Measurements from ENCODE around the gene TMEM59.
"Not testable (repeated sequence)": the region's sequence is repeated elsewhere in the genome, so short reads cannot be mapped to it uniquely, and the experiment has no call there.

The TMEM59 gene, protein sequence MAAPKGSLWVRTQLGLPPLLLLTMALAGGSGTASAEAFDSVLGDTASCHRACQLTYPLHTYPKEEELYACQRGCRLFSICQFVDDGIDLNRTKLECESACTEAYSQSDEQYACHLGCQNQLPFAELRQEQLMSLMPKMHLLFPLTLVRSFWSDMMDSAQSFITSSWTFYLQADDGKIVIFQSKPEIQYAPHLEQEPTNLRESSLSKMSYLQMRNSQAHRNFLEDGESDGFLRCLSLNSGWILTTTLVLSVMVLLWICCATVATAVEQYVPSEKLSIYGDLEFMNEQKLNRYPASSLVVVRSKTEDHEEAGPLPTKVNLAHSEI

DNA sequence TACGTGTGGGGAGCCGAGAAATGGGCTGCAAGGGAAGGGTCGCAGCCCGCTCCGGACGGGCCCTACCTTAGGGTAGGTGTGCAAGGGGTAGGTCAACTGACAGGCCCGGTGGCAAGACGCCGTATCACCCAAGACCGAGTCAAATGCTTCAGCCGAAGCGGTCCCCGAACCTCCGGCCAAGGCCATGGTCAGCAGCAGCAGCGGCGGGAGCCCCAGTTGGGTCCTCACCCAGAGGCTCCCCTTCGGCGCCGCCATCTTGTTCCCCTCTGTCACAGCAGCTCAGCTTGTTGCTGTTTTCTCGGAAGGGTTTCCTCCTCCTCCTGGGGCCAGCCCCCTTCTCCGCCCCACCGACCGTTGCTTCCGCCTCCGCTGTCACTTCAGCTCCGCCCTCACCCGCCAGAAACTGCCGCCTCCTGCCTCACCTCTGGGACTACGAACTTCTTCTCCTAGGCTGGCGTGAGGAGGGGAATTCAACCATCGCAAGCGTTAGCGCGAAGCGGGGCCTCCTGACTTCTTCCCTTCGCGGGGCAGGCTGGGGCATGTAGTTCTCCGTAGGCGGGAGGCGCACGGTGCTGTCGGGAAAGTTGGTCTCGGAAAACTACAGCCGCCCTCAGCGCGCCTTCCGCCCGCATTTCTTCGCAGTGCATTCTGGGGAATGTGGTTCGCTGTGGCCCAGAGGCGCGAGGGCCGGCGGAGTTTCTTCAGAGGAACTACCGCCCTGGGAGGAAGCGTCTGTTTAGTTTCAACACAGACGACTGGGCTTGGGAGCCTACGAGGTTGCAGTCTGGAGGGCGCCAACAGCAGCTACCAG is at the start of gene TMEM59, which contains the start of gene TCEANC2:
Gene TMEM59 (minus strand): TSS at position 271 of the 811 bp plus-strand sequence. CDS start 16 bp downstream, at position 255.
Gene TCEANC2 (plus strand): TSS at position 675 of the 811 bp plus-strand sequence. CDS start 815 bp downstream, outside the sequence.
- peak; percentile 96 for DNase-seq

DNA sequence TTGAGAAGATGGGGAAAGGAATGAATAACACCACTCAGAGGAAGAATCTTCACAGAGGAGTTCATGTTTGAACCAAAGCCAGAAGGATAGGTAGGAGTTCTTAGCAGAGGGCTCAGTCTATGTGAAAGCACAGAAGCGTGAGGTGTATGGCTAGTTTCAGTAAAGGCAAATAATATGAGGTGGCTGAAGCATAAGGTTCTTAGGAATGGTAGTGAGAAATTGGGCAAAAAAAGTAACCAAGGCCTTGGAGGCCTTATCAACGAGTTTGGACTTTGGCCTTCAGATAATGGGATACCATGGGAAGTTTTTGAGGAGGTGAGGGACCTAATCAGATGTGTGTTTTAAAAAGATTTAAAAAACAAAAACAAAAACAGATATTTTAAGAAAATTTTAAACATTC is 47.5 kb upstream of the TMEM59 start:
- DNase-seq, result no peak

DNA sequence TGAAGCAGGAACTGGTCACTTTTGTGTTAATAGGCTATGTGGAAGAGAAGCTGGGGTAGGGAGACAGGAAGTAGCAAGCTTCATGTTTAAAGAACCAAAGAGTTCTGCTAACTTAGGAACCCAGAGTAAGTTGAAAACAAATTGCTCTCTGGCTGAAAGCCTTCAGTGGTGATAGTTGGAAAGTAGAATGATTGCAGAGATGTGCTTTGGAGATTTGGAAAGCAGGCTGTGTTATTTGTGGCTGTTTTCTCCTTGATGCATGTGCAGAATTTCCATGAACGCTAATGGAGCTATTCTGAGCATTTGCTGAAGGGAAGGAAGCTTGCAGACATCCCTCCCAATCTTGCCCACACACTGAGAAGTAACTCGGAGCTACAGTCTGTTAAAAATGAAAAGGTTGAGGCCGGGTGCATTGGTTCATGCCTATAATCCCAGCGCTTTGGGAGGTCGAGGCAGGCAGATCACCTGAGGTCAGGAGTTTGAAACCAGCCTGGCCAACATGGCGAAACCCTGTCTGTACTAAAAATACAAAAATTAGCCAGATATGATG is 46.1 kb upstream of the TMEM59 start:
- no peak for DNase-seq

DNA sequence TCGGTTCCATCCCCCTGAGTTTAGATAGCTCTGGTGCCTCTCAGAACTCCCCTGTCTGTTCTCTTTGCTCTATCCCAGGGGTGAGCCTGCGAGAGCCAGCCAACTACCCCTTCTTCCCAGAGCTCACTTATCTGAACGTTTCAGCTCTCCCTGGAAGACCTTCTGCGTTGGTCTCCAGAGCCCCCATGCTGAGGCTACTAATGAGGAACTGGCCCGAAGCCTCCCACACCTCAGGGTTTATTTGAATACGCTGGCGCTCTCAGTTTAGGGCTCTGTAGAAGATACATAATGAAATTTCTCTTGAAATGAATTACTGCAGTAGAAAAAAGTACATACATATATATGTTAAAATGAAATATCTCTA is 43.9 kb upstream of the TMEM59 start:
- DNase-seq, result no peak

DNA sequence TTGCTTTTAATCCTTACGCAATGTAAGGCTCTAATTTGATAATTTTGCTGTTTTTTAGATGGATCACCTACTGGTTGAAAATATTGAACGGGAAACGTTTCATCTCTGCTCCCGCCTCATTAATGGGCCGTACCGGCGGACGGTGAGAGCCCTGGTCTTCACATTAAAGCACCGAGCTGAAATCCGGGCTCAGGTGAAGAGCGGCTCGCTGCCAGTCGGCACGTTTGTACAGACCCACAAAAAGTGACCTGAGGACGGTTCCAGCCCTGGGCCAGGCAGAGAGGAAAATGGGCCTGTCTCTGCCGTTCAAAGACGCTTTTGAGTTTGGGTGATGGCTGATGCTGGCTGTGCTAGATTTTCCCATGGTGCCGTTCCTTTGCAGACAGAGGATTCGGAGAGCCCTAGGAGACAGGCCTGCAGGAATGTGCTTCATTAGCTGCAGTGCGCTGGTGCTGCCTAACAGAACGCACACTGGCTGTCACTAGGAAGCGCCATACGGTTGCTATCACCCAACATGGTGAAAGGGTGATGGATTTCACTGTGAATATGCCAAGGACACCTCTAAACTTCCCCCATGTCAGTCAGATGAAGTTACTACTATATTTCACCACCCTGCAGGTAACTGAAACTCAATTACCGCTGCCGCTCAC is 43.3 kb upstream of the TMEM59 start:
- no peak for DNase-seq

DNA sequence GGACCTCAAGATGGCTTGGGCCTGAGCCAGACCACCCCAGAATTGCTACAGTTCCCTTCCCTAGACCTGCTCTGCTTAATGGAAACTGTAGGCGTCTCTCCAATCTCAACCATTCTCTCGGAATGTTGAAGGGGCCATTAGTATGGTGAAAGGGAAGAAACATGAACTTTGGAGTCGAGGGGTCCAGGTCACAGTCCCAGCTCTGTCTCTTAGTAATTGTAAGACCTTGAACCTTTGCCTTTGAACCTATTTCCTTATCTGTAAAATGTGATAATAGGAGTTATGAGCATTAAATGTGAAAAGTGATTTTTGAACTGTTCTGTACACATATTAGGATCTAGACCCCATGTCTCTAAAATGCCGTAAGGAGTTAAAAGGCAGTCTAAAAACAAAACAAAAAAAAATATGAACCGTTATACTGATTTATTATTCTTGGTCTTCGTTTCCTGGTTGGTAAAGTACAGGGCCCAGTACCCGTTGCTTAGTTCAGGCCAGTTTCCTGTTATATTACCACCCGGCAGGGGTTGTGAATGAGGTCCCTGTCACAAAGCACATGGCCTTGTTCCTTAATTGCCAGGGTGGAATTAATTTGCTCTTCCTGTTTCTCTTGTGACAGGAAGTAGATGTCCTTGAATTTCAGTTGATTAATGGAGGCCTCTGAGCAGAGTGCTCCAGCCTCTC is 42.7 kb upstream of the TMEM59 start:
- no peak for DNase-seq

DNA sequence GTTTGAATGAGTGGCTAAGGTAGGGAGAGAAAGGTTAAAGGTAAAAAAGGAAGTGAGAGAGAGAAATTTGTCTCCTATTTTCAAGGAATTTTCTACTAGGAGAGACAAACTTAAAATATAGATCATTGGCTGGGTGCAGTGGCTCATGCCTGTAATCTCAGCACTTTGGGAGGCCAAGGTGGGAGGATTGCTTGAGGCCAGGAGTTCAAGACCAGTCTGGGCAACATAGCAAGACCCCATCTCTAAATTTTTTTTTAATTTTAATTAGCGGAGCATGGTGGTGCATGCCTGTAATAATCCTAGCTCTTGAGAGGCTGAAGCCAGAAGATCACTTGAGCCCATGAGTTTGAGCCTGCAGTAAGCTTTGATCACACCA is 41.7 kb upstream of the TMEM59 start:
- DNase-seq, result not testable (repeated sequence)

DNA sequence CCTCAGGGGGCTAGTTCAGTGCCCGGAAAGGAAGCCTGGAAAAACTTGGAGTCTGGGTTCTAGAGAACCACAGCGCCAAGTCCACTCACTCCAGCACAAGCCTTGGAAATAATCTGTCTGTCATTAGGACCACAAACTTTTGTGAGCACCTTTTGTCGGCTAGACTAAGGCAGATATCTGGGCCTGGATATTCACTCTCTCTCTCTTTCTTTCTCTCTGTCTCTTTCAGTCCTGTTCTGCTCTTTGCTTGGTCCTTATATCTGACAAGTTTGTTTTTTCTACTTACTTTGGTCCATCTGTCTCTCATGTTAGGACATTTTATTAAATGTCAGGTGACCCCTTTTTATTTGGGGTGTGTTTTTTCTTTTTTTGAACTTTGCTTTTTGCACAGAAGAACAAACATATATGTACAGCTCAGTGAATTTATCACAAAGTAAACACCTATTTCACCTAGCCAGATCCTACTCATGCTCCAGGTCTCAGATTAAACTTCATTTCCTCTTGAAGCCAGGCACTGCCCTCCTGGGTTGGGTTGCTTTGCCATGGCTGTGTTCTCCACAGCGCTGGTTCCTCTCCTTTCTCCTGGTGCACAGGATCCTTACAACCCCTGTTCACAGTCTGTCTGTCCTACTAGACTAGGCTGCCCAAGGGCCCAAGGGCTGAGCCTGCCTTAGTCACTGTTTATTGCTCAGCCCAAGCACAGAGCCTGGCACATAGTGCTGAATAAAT is 41.2 kb upstream of the TMEM59 start:
- no peak for DNase-seq

DNA sequence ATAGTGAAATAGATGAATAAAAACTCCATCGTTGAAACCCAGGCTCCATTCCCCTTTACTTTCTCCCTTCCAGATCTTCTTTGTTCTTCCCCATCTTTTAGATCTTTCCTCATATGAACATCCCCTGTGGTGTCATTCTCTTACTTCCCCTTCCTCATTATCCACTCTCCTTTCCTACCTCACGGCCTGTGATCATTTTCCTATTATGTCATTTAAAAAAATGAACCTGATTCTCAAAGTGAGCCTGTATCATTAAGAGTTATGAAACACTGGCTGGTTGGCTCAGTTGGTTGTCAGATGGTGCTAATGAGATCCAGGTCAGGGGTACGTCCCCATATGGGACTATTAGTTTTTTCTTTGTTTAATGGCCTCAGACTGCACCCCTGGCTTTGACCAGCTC is 38.7 kb upstream of the TMEM59 start:
- DNase-seq, result no peak

DNA sequence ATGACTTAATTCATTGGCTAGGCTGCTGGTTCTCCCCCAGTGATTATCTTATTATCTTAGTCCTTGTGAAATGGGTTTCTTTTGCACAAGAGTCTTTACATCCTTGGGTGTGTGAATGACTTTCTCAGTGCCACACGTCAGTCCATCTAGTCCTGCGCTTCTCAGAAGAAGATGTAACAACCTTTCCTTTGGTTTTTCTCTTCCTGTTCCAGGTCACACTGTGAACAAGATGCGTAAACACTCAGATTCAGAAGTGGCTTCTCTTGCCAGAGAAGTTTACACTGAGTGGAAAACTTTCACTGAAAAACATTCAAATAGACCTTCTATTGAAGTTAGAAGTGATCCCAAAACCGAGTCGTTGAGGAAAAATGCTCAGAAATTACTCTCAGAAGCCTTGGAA is 35.4 kb upstream of the TMEM59 start:
- no peak for DNase-seq

DNA sequence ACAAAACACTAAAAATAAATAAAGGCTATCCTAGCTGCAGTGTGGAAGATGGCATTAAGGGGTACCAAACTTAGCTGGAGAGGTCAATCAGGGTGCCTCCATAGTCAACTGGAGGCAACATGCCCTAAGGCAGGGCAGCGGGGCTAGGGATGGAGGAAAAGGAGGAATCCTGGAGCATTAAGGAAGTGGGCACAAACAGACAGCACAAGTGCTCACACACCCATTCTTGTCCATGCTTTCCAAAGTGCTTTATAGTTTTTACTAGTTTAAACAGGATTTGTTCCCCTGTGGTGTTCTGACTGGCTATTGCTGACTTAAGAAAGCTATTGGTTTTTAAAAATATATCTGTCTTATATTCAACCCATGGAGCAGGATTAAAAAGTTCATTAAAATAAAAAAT is 33.8 kb upstream of the TMEM59 start:
- DNase-seq, result no peak

DNA sequence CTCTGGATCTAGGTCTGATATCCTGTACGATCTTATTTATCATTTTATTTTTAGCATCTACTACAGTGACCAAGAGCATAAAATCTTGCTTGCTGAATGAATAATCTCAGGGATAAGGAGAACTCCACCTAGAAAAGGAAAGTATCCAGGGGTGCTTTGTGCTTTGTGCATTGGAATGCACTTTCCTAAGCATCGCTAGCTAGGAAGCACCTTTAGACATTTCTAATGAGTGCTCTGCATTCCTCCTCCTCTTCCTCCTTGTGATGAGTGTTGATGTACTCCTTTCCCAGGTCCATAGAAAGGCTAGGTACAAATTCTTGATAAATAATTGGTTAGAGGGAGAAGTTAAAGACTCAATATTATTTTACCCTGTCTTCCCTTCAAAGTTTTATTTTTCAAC is 31.8 kb upstream of the TMEM59 start:
- DNase-seq, result no peak

DNA sequence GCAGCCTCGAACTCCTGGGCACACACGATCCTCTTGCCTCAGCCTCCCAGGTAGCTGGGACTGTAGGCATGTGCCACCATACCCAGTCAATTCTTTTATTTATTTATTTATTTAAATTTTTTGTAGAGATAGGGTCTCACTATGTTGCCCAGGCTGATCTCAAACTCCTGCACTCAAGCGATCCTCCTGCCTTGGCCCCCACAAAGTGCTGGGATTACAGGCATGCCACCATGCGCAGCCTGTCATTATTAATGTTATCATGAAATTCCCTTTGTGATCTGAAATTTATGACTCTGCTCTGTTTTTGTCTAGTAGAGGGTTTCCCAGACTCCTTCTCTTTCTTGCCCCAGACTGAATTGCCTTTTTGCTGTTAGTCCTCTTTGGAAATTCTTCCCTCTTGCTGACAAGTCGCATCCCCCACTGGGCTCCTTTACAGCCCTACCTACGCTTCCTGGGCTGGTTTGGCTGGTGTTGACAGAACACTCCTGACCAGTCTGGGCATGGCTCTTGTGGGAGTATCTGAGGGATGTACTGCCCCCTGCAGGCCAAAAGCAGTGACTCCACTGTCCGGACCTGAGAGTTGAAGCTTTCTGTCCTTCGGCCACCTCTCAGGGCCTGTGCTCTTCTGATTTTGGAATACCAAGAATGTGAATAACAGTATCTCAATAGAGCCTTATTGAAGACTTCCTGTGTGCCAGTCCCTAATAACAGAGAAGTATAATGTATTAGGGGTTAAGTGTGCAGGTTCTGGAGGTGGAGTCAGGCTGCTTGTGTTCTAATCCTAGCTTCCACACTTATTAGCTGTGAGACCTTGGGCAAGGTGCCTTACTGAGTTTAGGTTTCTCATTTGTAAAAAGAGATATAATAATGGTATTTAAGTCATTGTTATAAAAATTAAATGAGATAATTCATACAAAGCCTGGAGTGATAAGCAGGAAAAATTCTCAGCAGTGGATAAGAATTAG is 28.6 kb upstream of the TMEM59 start:
- DNase-seq, result peak; percentile 66

DNA sequence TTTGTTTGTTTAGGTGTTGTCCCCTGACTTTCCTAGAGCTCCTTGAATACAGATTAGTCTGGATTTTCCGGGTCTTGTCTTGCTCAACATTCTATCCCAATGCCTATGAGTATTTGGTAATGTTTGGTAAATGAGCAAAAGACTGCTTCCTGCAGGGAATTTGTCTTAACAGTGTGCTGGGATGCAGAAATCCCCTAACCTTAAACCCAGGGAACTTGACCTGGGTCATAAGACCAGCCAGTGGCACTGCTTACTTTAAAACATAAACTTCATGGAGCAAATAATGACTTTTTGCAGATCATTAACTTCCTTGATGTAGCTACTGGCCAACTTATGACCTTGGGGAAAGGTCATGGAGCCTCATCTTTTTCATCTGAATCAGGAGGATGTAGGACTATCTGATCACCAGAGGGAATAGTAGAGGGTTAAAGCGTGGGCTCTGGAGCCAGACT is 27.6 kb upstream of the TMEM59 start:
- no peak for DNase-seq

DNA sequence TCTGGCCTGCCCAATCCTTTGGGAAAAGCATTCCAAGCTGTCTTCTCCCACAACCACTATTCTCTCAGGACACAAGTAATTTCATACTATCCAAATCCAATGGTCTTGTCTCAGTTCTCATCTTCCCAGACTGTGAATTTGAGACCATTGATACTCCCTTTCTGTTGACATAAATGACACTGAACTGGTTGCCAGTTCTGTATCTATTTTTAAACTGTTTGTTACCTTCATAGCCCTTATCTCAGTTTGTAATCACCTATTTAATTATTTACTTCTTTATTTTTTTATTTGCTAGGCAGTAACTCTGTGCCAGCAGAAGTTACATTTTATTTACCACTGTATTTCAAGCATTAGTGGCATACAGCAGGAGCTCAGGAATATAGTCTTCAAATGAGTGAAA is 24.4 kb upstream of the TMEM59 start:
- no peak for DNase-seq

DNA sequence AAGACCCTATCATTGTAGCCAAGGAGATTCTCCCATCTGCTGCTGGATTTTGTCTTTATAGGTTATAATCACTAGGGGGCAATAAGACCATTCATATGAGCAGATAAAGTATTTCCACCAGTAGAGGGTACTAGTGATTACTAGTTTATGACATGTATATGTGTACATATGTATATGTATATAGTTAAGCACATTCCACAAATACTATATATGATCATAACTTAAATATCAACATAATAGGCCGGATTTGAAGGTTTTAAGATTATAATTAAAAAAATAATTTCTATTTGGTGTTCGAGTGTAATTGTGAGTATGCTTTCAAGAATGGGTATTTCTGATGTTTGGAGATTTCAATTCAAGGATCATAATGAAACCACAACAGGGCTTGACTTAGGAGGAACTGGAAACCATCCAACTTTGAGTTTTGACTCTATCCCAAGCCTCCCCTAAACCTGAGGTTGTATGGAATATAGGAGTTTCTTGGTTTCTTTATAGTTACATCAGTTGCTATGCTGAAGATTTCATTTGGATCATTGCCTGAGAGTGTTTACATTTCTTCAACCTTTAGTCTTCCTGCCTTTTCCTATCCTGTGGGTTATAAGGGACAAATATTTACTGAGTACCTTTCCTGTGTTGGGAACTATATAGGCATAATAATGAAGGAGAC is 17.3 kb upstream of the TMEM59 start:
- no peak for DNase-seq

DNA sequence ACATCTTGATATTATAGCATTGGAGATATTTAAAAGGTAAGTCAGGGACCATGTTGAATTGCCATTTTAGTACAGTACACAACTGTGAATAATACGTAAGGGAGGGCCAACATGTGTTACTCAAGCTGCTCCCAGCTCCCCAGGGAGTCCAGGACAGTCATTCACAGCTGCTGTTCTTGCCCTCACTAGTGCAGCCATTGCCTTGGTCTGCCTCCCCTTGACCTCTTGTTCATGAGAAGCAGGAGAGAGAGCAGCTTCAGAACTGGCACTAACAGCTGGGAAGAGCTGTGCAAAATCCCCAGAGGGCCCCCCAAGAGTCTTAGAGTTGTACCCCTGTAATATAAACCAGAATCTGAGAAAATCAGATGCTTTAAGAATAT is 16.8 kb upstream of the TMEM59 start:
- DNase-seq, result no peak

DNA sequence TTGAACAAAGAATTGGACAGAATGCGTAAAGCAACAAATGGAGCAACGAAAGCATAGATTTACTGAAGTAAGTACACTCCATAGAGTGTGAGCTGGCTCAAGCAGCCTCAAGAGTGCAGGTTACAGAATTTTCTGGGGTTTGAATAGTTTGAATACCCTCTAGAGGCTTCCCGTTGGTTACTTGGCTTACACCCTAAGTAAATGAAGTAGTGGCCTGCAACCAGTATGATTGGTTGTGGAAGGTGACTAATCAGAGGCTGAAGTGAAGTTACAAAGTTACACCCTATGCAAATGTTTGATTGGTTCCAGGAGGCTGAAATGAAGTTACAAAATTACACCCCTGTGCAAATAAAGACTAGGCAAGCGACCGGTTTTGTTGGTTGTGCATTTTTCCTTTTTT is 11.3 kb upstream of the TMEM59 start:
- no peak for DNase-seq

DNA sequence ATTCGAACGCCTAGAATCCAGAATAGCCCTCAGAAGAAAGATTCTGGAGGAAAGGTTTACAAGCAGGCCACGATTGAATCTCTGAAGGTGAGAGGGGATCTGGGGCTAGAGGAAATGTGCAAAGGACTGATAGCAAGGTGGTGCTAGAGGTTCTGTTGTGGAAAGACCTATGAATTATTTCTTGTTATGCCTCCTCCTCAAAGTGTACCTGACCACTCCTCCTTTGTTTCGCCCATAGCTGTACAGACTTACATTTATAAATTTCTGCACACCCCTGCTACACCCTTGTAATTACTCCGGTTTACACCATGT is 1.4 kb upstream of the TMEM59 start:
- DNase-seq, result no peak

DNA sequence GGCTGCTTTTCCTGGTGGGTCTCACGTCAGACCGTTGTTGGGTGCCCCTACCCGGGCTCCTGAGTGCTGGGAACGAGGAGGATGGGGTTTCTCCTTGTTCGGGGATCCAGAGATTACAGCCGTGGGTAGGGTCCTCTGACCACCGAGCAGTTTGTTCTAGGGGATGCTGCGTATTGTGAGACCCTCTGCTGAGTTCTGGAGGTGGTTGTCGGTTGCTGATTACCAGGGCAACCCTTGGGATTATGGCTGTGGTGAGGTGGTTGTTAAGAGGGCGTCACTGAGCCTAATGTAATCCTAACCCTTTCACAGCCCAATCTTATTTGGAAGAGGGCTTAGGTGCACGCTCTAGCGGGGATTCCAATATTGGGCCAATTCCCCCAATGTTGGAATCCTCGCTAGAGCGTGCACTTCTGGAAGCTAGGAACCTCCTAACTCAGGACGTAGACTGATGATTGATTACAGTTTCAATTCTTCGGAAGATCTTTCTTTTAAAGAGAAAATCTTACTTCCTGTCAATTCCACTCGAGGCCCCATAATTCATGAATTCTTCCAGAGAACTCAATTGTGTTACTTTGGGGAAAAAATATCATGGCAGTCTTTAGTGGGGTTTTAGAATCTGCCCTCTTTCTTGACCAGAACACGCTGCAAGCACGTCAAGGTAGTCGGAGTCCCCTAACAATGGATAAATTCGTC is 887 bp upstream of the TMEM59 start:
- DNase-seq, result no peak

Data from CD4-positive, alpha-beta T cell treated with Interleukin-17A for 4 hours (primary cell).